A549 (cell line): ENCODE results near the gene TXNL4B. TPM values are rescaled to one million over a fixed set of nuclear protein-coding genes. Genes with fewer than 3 reads are reported as not detected.
A peak's percentile ranks its signal among the peaks of the same experiment; 100 is the strongest.

Experiments
- ATAC-seq, 2 experiments: fragments of 200-7000 bp in 1 of 2; fragments of >200 bp in 1 of 2; cut with Nextera tagmentation in 1 of 2; cut with Tn5 transposase in 1 of 2; 3 replicates each; pipeline versions ENCODE4 v1.8.0 to v1.9.1; 2018 to 2020; ENCODE audit warnings: mild to moderate bottlenecking in 1 of 2, moderate library complexity in 1 of 2
- CTCF ChIA-PET: fragments of 300-600 bp; sonication (Branson Sonifier 250); formaldehyde crosslinking; extraction: SDS; loops from one replicate; lab custom pipeline; 2021; ENCODE audit warnings: antibody characterized with exemption, inconsistent platforms; lab: Yijun Ruan, JAX
- POLR2A ChIA-PET: fragments of 350-600 bp; formaldehyde crosslinking; extraction: SDS; loops from one replicate; lab custom pipeline; 2021; ENCODE audit warnings: antibody characterized with exemption, inconsistent platforms; lab: Yijun Ruan, JAX
- DNase-seq, 2 experiments: peaks; one replicate each; pipeline versions ENCODE4 v3.0.0 to v3.0.0-alpha.2; 2011 to 2016; ENCODE audit warnings: low read depth in 1 of 2, low spot score in 1 of 2
- FAIRE-seq: peaks from 2 replicates; lab custom pipeline; 2011; peaks lifted over from hg19 to GRCh38; lab: Jason Lieb, UNC
- H3K27ac ChIP-seq, 2 experiments: fragments of >200 bp; sonication (Bioruptor Twin); formaldehyde crosslinking; 3 replicates each; pipeline ENCODE4 v1.5.1; 2016 to 2017
- H3K4me1 ChIP-seq: fragments of >200 bp; sonication (Bioruptor Twin); formaldehyde crosslinking; 3 replicates; pipeline ENCODE4 v1.6.1; 2016
- H3K4me2 ChIP-seq: fragments of >200 bp; sonication (Bioruptor Twin); formaldehyde crosslinking; 3 replicates; pipeline ENCODE4 v1.6.1; 2016
- H3K4me3 ChIP-seq: fragments of >200 bp; sonication (Bioruptor Twin); formaldehyde crosslinking; 3 replicates; pipeline ENCODE4 v1.5.1; 2016
- H3K9me3 ChIP-seq: fragments of >200 bp; sonication (Bioruptor Twin); formaldehyde crosslinking; 3 replicates; pipeline ENCODE4 v1.6.1; 2016
- ESRRA ChIP-seq: fragments of 150-350 bp; IDR thresholded peaks from 2 replicates; pipeline ENCODE4 v1.6.1; 2014; ENCODE audit warnings: mild to moderate bottlenecking, low read length, borderline replicate concordance
- FOSL2 ChIP-seq, 2 experiments: fragments of 450-650 bp in 1 of 2; fragments of >200 bp in 1 of 2; sonication (Bioruptor Twin) in 1 of 2; formaldehyde crosslinking; IDR thresholded peaks; 2 replicates each; pipeline versions ENCODE4 v1.5.0 to v1.6.1; 2016 to 2020; ENCODE audit warnings: mild to moderate bottlenecking in 1 of 2, moderate library complexity in 1 of 2
- FOXS1 ChIP-seq: fragments of 250-450 bp; sonication (Bioruptor Pico); IDR thresholded peaks from 2 replicates; pipeline ENCODE4 v1.5.0; 2020; ENCODE audit warnings: mild to moderate bottlenecking, moderate library complexity
- HDAC2 ChIP-seq: fragments of 200-600 bp; sonication (generic); IDR thresholded peaks from 2 replicates; pipeline ENCODE4 v1.6.1; 2016
- HEYL ChIP-seq: fragments of 250-450 bp; sonication (Bioruptor Pico); IDR thresholded peaks from 2 replicates; pipeline ENCODE4 v1.8.0; 2021; ENCODE audit warnings: mild to moderate bottlenecking, moderate library complexity
- HOXB5 ChIP-seq: fragments of 250-450 bp; sonication (Bioruptor Pico); IDR thresholded peaks from 2 replicates; pipeline ENCODE4 v1.5.0; 2020; ENCODE audit warnings: mild to moderate bottlenecking, moderate library complexity
- NFE2L2 ChIP-seq: fragments of 150-350 bp; conservative IDR thresholded peaks from 2 replicates; pipeline ENCODE4 v1.6.1; 2014; ENCODE audit warnings: low read length
- PHF8 ChIP-seq: fragments of 200-600 bp; sonication (generic); IDR thresholded peaks from 2 replicates; pipeline ENCODE4 v1.6.1; 2016; ENCODE audit warnings: low read depth, mild to moderate bottlenecking, antibody characterized with exemption, moderate library complexity, borderline replicate concordance
- RNF2 ChIP-seq: fragments of 200-600 bp; sonication (generic); IDR thresholded peaks from 2 replicates; pipeline ENCODE4 v1.6.1; 2016; ENCODE audit warnings: low read depth, mild to moderate bottlenecking, antibody characterized with exemption, moderate library complexity, borderline replicate concordance
- SREBF2 ChIP-seq: fragments of 450-650 bp; IDR thresholded peaks from 2 replicates; pipeline ENCODE4 v1.6.1; 2014; ENCODE audit warnings: mild to moderate bottlenecking, moderate library complexity
- ZFP36 ChIP-seq: fragments of 450-650 bp; IDR thresholded peaks from 2 replicates; pipeline ENCODE4 v1.6.1; 2014; ENCODE audit warnings: borderline replicate concordance; ENCODE audit not compliant: partially characterized antibody
- whole genome bisulfite sequencing: methylation state at CpG from one replicate; pipeline ENCODE4 v1.1.6; 2017; ENCODE audit errors: missing lambda C conversion rate; 5-methylcytosine and 5-hydroxymethylcytosine counted together
- polyA plus RNA-seq, 4 experiments: library from polyadenylated mRNA; depleted of rRNA in 3 of 4; stranded (reverse); fragments of >200 nt; fragmentation: RNase III in 1 of 4; extraction: RNeasy Plus Mini Kit Qiagen cat#74134 plus additional on column Dnase treatment in 1 of 4; gene quantifications; 2 replicates in 3 of 4; 3 replicates in 1 of 4; pipeline ENCODE4 v1.2.3, GENCODE V29; 2011 to 2017
- TF ChIP-seq, protein P1 (sequence below): fragments of 250-450 bp; sonication (Bioruptor Pico); IDR thresholded peaks from 2 replicates; pipeline ENCODE4 v1.5.0; 2021; ENCODE audit warnings: mild to moderate bottlenecking, moderate library complexity, borderline replicate concordance
- TF ChIP-seq, protein P2 (sequence below): fragments of 250-450 bp; sonication (Bioruptor Pico); IDR thresholded peaks from 2 replicates; pipeline ENCODE4 v1.5.0; 2020; ENCODE audit warnings: low read depth, mild to moderate bottlenecking, moderate library complexity
- TF ChIP-seq, protein P3 (sequence below): fragments of 150-350 bp; IDR thresholded peaks from 2 replicates; pipeline ENCODE4 v1.6.1; 2014; ENCODE audit warnings: low read depth, mild to moderate bottlenecking, low read length
- TF ChIP-seq, protein P4 (sequence below): fragments of 200-600 bp; sonication (generic); IDR thresholded peaks from 2 replicates; pipeline ENCODE4 v1.6.1; 2016; ENCODE audit warnings: antibody characterized with exemption, mild to moderate bottlenecking, moderate library complexity
- TF ChIP-seq, protein P5 (sequence below): fragments of >200 bp; sonication (Bioruptor Twin); formaldehyde crosslinking; IDR thresholded peaks from 2 replicates; pipeline ENCODE4 v1.6.1; 2016
- TF ChIP-seq, protein P6 (sequence below): IDR thresholded peaks from 2 replicates; pipeline ENCODE4 v1.6.1; 2012

TXNL4B gene
- polyA plus RNA-seq, 2 of the 4 experiments (the other 2 are of a cell fraction), result 16.4 to 32.7 TPM

DNA sequence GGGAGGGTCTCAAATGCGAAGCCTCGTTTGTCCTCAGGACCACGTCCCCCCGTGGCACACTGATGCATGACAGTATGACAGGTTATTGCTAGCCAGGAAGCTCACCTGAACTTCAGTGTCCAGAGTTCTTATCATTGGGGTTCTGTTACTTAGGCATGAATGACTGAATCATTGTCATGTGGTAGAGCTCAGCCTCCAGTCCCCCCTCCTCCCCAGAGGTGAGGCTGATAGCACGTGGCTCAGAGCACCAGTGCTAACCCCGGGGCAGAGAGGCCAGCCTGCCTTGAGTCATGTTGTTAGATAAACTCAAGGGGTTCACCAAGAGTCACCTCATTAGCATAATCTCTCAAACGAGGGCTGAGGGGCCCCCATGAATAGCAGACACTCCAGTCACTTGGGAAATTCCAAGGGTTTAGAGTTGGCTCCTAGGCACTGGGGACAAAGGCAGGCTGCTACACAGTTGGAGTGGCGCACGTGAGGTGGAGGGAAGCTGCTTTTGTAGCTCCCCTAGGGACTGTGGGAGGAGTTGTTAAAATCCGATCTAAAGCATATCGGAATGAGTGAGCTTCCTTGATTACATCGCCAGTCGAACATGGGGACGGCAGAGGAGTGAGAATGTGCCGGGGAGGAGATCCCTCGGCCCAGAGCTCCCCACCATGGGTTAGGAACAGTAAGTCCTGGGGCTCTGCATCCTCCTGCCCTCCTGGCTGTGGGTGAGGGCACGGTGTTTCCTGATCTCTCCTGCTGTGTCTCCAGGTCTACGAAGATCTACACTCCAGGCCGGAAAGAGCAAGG, 18.4 kb upstream of the TXNL4B start:
- Histone ChIP-seq H3K4me2 (no peak overlapping the region), H3K9me3 (no peaks in the 10 kb centered on the region), H3K4me1 (no peaks in the 10 kb centered on the region), H3K4me3 (no peak overlapping the region), H3K27ac (no peak overlapping the region)
- FAIRE-seq (no peak), ATAC-seq (peak in 1 of 2 experiments; percentile 22; a peak in 1 of 6 replicates), DNase-seq (no peak)
- CTCF ChIA-PET, result interaction anchor here (0.8 to 2.3 kb wide), 4 partner anchors 8 to 17 kb away, joined by 3 to 11 read pairs (median 3); no protein-coding TSS in a partner anchor
- TF ChIP-seq HEYL, result no peak
- TF ChIP-seq PHF8, result no peak
- TF ChIP-seq, protein P1, sequence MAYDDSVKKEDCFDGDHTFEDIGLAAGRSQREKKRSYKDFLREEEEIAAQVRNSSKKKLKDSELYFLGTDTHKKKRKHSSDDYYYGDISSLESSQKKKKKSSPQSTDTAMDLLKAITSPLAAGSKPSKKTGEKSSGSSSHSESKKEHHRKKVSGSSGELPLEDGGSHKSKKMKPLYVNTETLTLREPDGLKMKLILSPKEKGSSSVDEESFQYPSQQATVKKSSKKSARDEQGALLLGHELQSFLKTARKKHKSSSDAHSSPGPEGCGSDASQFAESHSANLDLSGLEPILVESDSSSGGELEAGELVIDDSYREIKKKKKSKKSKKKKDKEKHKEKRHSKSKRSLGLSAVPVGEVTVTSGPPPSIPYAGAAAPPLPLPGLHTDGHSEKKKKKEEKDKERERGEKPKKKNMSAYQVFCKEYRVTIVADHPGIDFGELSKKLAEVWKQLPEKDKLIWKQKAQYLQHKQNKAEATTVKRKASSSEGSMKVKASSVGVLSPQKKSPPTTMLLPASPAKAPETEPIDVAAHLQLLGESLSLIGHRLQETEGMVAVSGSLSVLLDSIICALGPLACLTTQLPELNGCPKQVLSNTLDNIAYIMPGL (CRISPR knock-in tag), result no peak
- TF ChIP-seq, protein P2, sequence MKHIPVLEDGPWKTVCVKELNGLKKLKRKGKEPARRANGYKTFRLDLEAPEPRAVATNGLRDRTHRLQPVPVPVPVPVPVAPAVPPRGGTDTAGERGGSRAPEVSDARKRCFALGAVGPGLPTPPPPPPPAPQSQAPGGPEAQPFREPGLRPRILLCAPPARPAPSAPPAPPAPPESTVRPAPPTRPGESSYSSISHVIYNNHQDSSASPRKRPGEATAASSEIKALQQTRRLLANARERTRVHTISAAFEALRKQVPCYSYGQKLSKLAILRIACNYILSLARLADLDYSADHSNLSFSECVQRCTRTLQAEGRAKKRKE (CRISPR knock-in tag), result no peak
- no peak for TF ChIP-seq SREBF2
- no peak for TF ChIP-seq NFE2L2
- no peak for TF ChIP-seq HOXB5 (CRISPR knock-in tag)
- no peak for TF ChIP-seq HDAC2
- no peak for TF ChIP-seq ESRRA
- TF ChIP-seq, protein P3, sequence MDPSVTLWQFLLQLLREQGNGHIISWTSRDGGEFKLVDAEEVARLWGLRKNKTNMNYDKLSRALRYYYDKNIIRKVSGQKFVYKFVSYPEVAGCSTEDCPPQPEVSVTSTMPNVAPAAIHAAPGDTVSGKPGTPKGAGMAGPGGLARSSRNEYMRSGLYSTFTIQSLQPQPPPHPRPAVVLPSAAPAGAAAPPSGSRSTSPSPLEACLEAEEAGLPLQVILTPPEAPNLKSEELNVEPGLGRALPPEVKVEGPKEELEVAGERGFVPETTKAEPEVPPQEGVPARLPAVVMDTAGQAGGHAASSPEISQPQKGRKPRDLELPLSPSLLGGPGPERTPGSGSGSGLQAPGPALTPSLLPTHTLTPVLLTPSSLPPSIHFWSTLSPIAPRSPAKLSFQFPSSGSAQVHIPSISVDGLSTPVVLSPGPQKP, result no peak
- TF ChIP-seq FOSL2 (IDR thresholded peaks at IDR 0.05), result no peak
- TF ChIP-seq FOSL2 (CRISPR knock-in tag; IDR thresholded peaks at IDR 0.05), result no peak
- no peak for TF ChIP-seq RNF2
- TF ChIP-seq, protein P4, sequence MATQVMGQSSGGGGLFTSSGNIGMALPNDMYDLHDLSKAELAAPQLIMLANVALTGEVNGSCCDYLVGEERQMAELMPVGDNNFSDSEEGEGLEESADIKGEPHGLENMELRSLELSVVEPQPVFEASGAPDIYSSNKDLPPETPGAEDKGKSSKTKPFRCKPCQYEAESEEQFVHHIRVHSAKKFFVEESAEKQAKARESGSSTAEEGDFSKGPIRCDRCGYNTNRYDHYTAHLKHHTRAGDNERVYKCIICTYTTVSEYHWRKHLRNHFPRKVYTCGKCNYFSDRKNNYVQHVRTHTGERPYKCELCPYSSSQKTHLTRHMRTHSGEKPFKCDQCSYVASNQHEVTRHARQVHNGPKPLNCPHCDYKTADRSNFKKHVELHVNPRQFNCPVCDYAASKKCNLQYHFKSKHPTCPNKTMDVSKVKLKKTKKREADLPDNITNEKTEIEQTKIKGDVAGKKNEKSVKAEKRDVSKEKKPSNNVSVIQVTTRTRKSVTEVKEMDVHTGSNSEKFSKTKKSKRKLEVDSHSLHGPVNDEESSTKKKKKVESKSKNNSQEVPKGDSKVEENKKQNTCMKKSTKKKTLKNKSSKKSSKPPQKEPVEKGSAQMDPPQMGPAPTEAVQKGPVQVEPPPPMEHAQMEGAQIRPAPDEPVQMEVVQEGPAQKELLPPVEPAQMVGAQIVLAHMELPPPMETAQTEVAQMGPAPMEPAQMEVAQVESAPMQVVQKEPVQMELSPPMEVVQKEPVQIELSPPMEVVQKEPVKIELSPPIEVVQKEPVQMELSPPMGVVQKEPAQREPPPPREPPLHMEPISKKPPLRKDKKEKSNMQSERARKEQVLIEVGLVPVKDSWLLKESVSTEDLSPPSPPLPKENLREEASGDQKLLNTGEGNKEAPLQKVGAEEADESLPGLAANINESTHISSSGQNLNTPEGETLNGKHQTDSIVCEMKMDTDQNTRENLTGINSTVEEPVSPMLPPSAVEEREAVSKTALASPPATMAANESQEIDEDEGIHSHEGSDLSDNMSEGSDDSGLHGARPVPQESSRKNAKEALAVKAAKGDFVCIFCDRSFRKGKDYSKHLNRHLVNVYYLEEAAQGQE, result no peak
- TF ChIP-seq, protein P5, sequence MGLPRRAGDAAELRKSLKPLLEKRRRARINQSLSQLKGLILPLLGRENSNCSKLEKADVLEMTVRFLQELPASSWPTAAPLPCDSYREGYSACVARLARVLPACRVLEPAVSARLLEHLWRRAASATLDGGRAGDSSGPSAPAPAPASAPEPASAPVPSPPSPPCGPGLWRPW, result no peak
- TF ChIP-seq, protein P6, sequence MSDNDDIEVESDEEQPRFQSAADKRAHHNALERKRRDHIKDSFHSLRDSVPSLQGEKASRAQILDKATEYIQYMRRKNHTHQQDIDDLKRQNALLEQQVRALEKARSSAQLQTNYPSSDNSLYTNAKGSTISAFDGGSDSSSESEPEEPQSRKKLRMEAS, result no peak
- TF ChIP-seq ZFP36, result no peak
- no peak for TF ChIP-seq FOXS1 (CRISPR knock-in tag)
- POLR2A ChIA-PET, result interaction anchor here (0.8 kb wide), 1 partner anchor 18 kb away, joined by 3 read pairs; the partner anchor contains the start of genes DHX38 and TXNL4B
- 87% methylated on average over 18 of the region's 19 CpGs for WGBS
